Skeletal muscle satellite cell (primary cell): Measurements from ENCODE around the gene NEURL3.

Experiments used
- H3K27me3 ChIP-seq: 2 replicates; pipeline ENCODE4 v1.7.0; 2013; ENCODE audit warnings: low read length; ENCODE audit not compliant: control insufficient read depth, insufficient read depth
- H3K36me3 ChIP-seq: 2 replicates; pipeline ENCODE4 v1.7.0; 2013; ENCODE audit warnings: mild to moderate bottlenecking, control low read depth, low read length; ENCODE audit not compliant: insufficient read depth
- H3K4me1 ChIP-seq: 2 replicates; pipeline ENCODE4 v1.7.0; 2013; ENCODE audit warnings: low read length; ENCODE audit not compliant: control insufficient read depth, insufficient read depth
- H3K4me2 ChIP-seq: 2 replicates; pipeline ENCODE4 v1.7.0; 2013; ENCODE audit warnings: mild to moderate bottlenecking, low read length
- H3K4me3 ChIP-seq: 2 replicates; pipeline ENCODE4 v1.7.0; 2013; ENCODE audit warnings: low read length
- H3K9ac ChIP-seq: 2 replicates; pipeline ENCODE4 v1.7.0; 2013; ENCODE audit warnings: mild to moderate bottlenecking, low read depth, low read length, moderate library complexity
- H3K9me3 ChIP-seq: replicated peaks from 2 replicates; pipeline ENCODE4 v1.7.0; 2013; ENCODE audit warnings: mild to moderate bottlenecking, control low read depth, low read length

The NEURL3 gene

GRCh38 chr2:96548558-96549465, 43.7 kb upstream of the NEURL3 start:
- H3K4me2 ChIP-seq, result no peak overlapping the region
- H3K9me3 ChIP-seq, result no peaks in the 10 kb centered on the region
- H3K9ac ChIP-seq, result no peak overlapping the region
- H3K27me3 ChIP-seq, result no peaks in the 10 kb centered on the region
- H3K4me1 ChIP-seq, result peaks cover 5% of the 10 kb centered on the region
- no peak overlapping the region for H3K4me3 ChIP-seq
- no peaks in the 10 kb centered on the region for H3K36me3 ChIP-seq

GRCh38 chr2:96547731-96548171, 42.6 kb upstream of the NEURL3 start:
- H3K27me3 ChIP-seq, result no peaks in the 10 kb centered on the region
- H3K4me3 ChIP-seq, result no peak overlapping the region
- no peak overlapping the region for H3K9ac ChIP-seq
- H3K36me3 ChIP-seq, result no peaks in the 10 kb centered on the region
- peaks cover 5% of the 10 kb centered on the region for H3K4me1 ChIP-seq
- H3K9me3 ChIP-seq, result no peaks in the 10 kb centered on the region
- H3K4me2 ChIP-seq, result no peak overlapping the region

- peaks cover 5% of the 10 kb centered on the region for H3K4me1 ChIP-seq
- H3K4me2 ChIP-seq, result no peak overlapping the region
- no peaks in the 10 kb centered on the region for H3K27me3 ChIP-seq
- H3K4me3 ChIP-seq, result no peak overlapping the region
- H3K9ac ChIP-seq, result no peak overlapping the region
- H3K36me3 ChIP-seq, result no peaks in the 10 kb centered on the region
- no peaks in the 10 kb centered on the region for H3K9me3 ChIP-seq
Observed at GRCh38 chr2:96547203-96547641, 42.1 kb upstream of the NEURL3 start.

- Histone ChIP-seq H3K4me2 (no peak overlapping the region), H3K9me3 (no peaks in the 10 kb centered on the region), H3K4me1 (peaks cover 5% of the 10 kb centered on the region), H3K36me3 (no peaks in the 10 kb centered on the region), H3K9ac (no peak overlapping the region), H3K27me3 (no peaks in the 10 kb centered on the region), H3K4me3 (no peak overlapping the region)
Observed at GRCh38 chr2:96546797-96547196, 41.6 kb upstream of the NEURL3 start.

- Histone ChIP-seq H3K4me2 (no peak overlapping the region), H3K9ac (no peak overlapping the region), H3K4me1 (peaks cover 5% of the 10 kb centered on the region), H3K4me3 (no peak overlapping the region), H3K27me3 (no peaks in the 10 kb centered on the region), H3K36me3 (no peaks in the 10 kb centered on the region), H3K9me3 (no peaks in the 10 kb centered on the region)
Observed at GRCh38 chr2:96546321-96546720, 41.2 kb upstream of the NEURL3 start.

- Histone ChIP-seq H3K4me3 (no peak overlapping the region), H3K36me3 (no peaks in the 10 kb centered on the region), H3K4me2 (no peak overlapping the region), H3K4me1 (peaks cover 8% of the 10 kb centered on the region), H3K27me3 (no peaks in the 10 kb centered on the region), H3K9ac (no peak overlapping the region), H3K9me3 (no peaks in the 10 kb centered on the region)
Observed at GRCh38 chr2:96542357-96542977, 37.3 kb upstream of the NEURL3 start.

- no peaks in the 10 kb centered on the region for H3K36me3 ChIP-seq
- H3K4me1 ChIP-seq, result peaks cover 6% of the 10 kb centered on the region
- no peak overlapping the region for H3K4me3 ChIP-seq
- H3K4me2 ChIP-seq, result no peak overlapping the region
- no peaks in the 10 kb centered on the region for H3K9me3 ChIP-seq
- H3K9ac ChIP-seq, result no peak overlapping the region
- H3K27me3 ChIP-seq, result no peaks in the 10 kb centered on the region
Observed at GRCh38 chr2:96541398-96542152, 36.4 kb upstream of the NEURL3 start.

GRCh38 chr2:96540136-96540535, 35.0 kb upstream of the NEURL3 start:
- no peak overlapping the region for H3K9ac ChIP-seq
- no peaks in the 10 kb centered on the region for H3K36me3 ChIP-seq
- H3K4me1 ChIP-seq, result peaks cover 6% of the 10 kb centered on the region

GRCh38 chr2:96539215-96539920, 34.2 kb upstream of the NEURL3 start:
- no peak overlapping the region for H3K9ac ChIP-seq
- no peaks in the 10 kb centered on the region for H3K36me3 ChIP-seq
- H3K4me1 ChIP-seq, result peaks cover 6% of the 10 kb centered on the region
- no peak overlapping the region for H3K4me3 ChIP-seq
- no peaks in the 10 kb centered on the region for H3K9me3 ChIP-seq
- H3K27me3 ChIP-seq, result no peaks in the 10 kb centered on the region
- no peak overlapping the region for H3K4me2 ChIP-seq

More at GRCh38 chr2:96540136-96540535, 35.0 kb upstream of the NEURL3 start:
- Histone ChIP-seq H3K27me3 (no peaks in the 10 kb centered on the region), H3K4me2 (no peak overlapping the region), H3K4me3 (no peak overlapping the region), H3K9me3 (no peaks in the 10 kb centered on the region)

- Histone ChIP-seq H3K4me1 (peaks cover 12% of the 10 kb centered on the region), H3K27me3 (no peaks in the 10 kb centered on the region), H3K4me2 (peak overlapping the region; percentile 90), H3K4me3 (no peak overlapping the region), H3K36me3 (no peaks in the 10 kb centered on the region), H3K9ac (no peak overlapping the region), H3K9me3 (no peaks in the 10 kb centered on the region)
Observed at GRCh38 chr2:96538487-96539214, 33.5 kb upstream of the NEURL3 start.
